Body of pancreas (tissue), 4 donors: ENCODE results near the gene SUCO. TPM values are rescaled to one million over a fixed set of nuclear protein-coding genes. Genes with fewer than 3 reads are reported as not detected.

Source experiments
- ATAC-seq: fragments of 150-250 bp; one replicate; pipeline ENCODE4 v1.9.1; 2016
- DNase-seq, 4 donors: peaks; one replicate each; pipeline ENCODE4 v3.0.0-alpha.2; 2019
- H3K27ac ChIP-seq, 4 donors: fragments of 200-600 bp; sonication (generic); 1 replicate in 3 of 4; 2 replicates in 1 of 4; pipeline versions ENCODE4 v1.5.1 to v1.6.1; 2016 to 2019; ENCODE audit warnings: mild to moderate bottlenecking in 1 of 4, mixed read lengths in 1 of 4, moderate library complexity in 1 of 4
- H3K27me3 ChIP-seq, 2 donors: fragments of 200-600 bp; sonication (generic); one replicate each; pipeline ENCODE4 v1.6.0; 2016; ENCODE audit warnings: mild to moderate bottlenecking in 1 of 2
- H3K36me3 ChIP-seq, 2 donors: fragments of 200-600 bp; sonication (generic); replicated peaks in 1 of 2; 2 replicates each; pipeline ENCODE4 v1.5.1; 2016; ENCODE audit warnings: low read depth in 2 of 2; ENCODE audit not compliant: insufficient read depth in 1 of 2
- H3K4me1 ChIP-seq: fragments of 200-600 bp; sonication (generic); one replicate; pipeline ENCODE4 v1.6.0; 2016
- H3K4me3 ChIP-seq, 2 donors: fragments of 200-600 bp; sonication (generic); 1 replicate in 1 of 2; 2 replicates in 1 of 2; pipeline ENCODE4 v1.5.1; 2016 to 2019
- H3K9me3 ChIP-seq, 3 donors: fragments of 200-600 bp; sonication (generic); 1 replicate in 2 of 3; 2 replicates in 1 of 3; pipeline ENCODE4 v1.5.1; 2016
- CTCF ChIP-seq, 7 experiments: fragments of 450-650 bp in 4 of 7; fragments of 200-600 bp in 3 of 7; sonication (generic) in 3 of 7; IDR thresholded peaks; one replicate each; pipeline ENCODE4 v1.5.1; 2016 to 2019; ENCODE audit warnings: antibody characterized with exemption in 7 of 7
- POLR2A ChIP-seq, 3 donors: fragments of 450-650 bp; IDR thresholded peaks; one replicate each; pipeline ENCODE4 v1.6.1; 2016; ENCODE audit warnings: antibody characterized with exemption in 3 of 3, mild to moderate bottlenecking in 2 of 3
- WGBS, 2 donors: methylation state at CpG; one replicate each; pipeline ENCODE4 v1.1.5; 2017; 5-methylcytosine and 5-hydroxymethylcytosine counted together
- intact Hi-C: fragments of 100-400 bp; cut with DNase I; formaldehyde crosslinking; loops from one replicate; pipeline ENCODE4 v1.15.1; 2023
- total RNA-seq, 2 donors: library from RNA; depleted of rRNA; stranded (reverse); fragments of >200 nt; gene quantifications; one replicate each; pipeline ENCODE4 v1.1.0, GENCODE V29; 2016

Gene SUCO
- total RNA-seq, 2 donors from 2014 or later: 61.0 to 68.6 TPM

DNA sequence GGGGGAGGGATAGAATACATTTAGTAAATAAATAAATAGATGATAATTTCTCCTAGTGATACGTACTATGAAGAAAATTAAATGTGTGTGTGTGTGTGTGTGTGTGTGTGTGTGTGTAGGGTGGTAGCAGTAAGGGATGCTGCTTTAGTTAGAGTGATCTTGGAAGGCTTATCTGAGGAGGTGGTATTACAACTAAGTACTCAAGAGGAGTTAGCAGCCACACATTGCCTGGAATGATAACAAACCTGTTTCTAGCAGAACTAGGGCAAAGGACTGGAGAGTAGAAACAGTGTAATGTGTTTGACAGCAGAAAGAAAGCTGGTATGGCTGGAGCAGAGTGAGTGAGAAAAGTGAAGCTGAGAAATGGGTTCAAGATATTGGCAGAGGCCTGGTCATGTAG is 67.7 kb downstream of the SUCO start:
- DNase-seq (no peak), ATAC-seq (no peak)
- no peaks in the 10 kb centered on the region for H3K27me3 ChIP-seq
- no peak for TF ChIP-seq CTCF (IDR thresholded peaks at IDR 0.05)
- no peak for TF ChIP-seq POLR2A (IDR thresholded peaks at IDR 0.05)
- no peak overlapping the region for H3K4me3 ChIP-seq
- intact Hi-C loops: no loop called here
- peaks cover 10% of the 10 kb centered on the region for H3K4me1 ChIP-seq
- WGBS, 2 donors: 78 to 90% methylated on average over 1 of the region's 1 CpG
- no peak overlapping the region for H3K27ac ChIP-seq
- H3K9me3 ChIP-seq: no peaks in the 10 kb centered on the region
- H3K36me3 ChIP-seq: peaks cover 0 to 21% of the 10 kb centered on the region in 2 donors

DNA sequence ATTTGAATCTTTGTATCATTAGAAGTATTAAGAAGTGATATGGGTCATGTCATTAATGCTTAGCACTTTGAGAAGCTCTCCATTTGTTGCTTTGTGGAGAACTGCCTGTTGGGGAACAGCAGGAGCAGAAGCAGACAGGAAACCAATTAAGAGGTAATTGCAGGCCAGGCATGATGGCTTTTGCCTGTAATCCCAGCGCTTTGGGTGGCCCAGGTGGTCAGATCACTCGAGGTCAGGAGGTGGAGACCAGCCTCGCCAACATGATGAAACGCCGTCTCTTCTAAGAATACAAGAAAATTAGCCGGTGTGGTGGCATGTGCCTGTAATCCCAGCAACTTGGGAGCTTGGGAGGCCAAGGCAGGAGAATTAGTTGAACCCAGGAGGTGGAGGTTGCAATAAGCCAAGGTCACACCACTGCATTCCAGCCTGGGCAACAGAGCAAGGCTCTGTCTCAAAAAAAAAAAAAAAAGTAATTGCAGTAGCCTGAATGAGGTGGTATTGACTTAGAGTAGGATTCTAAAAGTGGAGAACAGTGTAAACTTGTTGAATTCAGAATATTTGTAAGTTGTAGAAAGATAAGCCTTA is 68.2 kb downstream of the SUCO start:
- no peak overlapping the region for H3K27ac ChIP-seq
- H3K4me3 ChIP-seq: no peak overlapping the region
- H3K36me3 ChIP-seq: peaks cover 0 to 16% of the 10 kb centered on the region in 2 donors
- no peaks in the 10 kb centered on the region for H3K27me3 ChIP-seq
- intact Hi-C loops: no loop called here
- TF ChIP-seq CTCF (IDR thresholded peaks at IDR 0.05) (no peak), POLR2A (IDR thresholded peaks at IDR 0.05) (no peak)
- ATAC-seq (no peak), DNase-seq (no peak)
- peaks cover 10% of the 10 kb centered on the region for H3K4me1 ChIP-seq
- H3K9me3 ChIP-seq: no peaks in the 10 kb centered on the region
- 91 to 94% methylated on average over 6 of the region's 6 CpGs for WGBS, 2 donors

GRCh38 chr1:172602706-172603105 is 69.8 kb downstream of the SUCO start:
- H3K27me3 ChIP-seq: no peaks in the 10 kb centered on the region
- H3K4me3 ChIP-seq: no peak overlapping the region
- no peak for DNase-seq
- H3K36me3 ChIP-seq: peaks cover 0 to 5% of the 10 kb centered on the region in 2 donors
- ATAC-seq: no peak
- H3K27ac ChIP-seq: no peak overlapping the region
- intact Hi-C loops: no loop called here
- H3K9me3 ChIP-seq: no peaks in the 10 kb centered on the region
- peaks cover 10% of the 10 kb centered on the region for H3K4me1 ChIP-seq
- no peak for TF ChIP-seq CTCF (IDR thresholded peaks at IDR 0.05)
- no peak for TF ChIP-seq POLR2A (IDR thresholded peaks at IDR 0.05)

DNA sequence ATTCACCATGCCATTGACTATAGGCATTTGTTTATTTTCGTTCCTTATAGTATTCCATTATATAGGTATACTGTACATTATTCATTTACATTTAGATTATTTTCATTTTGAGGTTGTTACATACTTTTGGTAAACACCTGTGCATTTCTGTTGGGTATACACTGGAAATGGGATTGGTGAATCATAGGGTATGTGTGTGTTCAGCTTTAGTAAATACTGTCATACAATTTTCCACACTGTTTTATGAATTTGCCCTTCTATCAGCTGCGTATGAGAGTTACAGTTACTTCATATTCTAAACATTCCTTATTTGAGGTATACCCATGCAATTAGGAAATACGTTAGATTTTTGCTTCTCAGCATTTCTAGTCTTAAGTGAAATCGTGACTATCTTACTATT is 70.9 kb downstream of the SUCO start:
- no peaks in the 10 kb centered on the region for H3K9me3 ChIP-seq
- ATAC-seq (no peak), DNase-seq (no peak)
- WGBS, 2 donors: 84 to 87% methylated on average over 4 of the region's 4 CpGs
- no peak for TF ChIP-seq CTCF (IDR thresholded peaks at IDR 0.05)
- TF ChIP-seq POLR2A (IDR thresholded peaks at IDR 0.05): no peak
- peaks cover 0 to 3% of the 10 kb centered on the region in 2 donors for H3K36me3 ChIP-seq
- no peaks in the 10 kb centered on the region for H3K27me3 ChIP-seq
- no peak overlapping the region for H3K4me3 ChIP-seq
- H3K27ac ChIP-seq: no peak overlapping the region
- peaks cover 17% of the 10 kb centered on the region for H3K4me1 ChIP-seq
- intact Hi-C loops: no loop called here

DNA sequence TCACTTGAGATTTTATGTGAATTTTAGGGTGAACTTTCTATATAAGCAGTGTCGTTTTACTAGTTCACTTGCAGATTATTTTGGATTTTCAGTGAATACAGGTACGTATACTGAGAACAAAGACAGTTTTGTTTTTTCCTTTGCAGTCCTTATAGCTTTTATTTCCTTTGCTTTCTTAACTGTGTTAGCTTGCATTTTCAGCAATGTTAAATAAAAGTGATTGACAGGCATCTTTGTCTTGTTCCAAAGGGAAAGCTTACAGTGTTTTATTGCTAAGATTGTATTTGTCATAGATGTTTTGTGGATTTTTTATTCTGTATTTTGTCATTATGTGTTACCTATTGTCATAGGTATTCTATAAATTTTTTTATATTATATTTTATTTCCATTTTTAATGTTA is 72.7 kb downstream of the SUCO start:
- DNase-seq: no peak
- no peak for TF ChIP-seq POLR2A (IDR thresholded peaks at IDR 0.05)
- TF ChIP-seq CTCF (IDR thresholded peaks at IDR 0.05): no peak
- H3K36me3 ChIP-seq: peaks cover 3 to 5% of the 10 kb centered on the region in 2 donors
- H3K4me3 ChIP-seq: no peak overlapping the region
- H3K4me1 ChIP-seq: peaks cover 17% of the 10 kb centered on the region
- 94 to 96% methylated on average over 2 of the region's 2 CpGs for WGBS, 2 donors
- no peak for ATAC-seq
- H3K27ac ChIP-seq: no peak overlapping the region
- no peaks in the 10 kb centered on the region for H3K27me3 ChIP-seq
- no peaks in the 10 kb centered on the region for H3K9me3 ChIP-seq
- intact Hi-C loops: no loop called here
